ENCODE measurements around the gene TMEM18. TPM values are rescaled to one million over a fixed set of nuclear protein-coding genes. Genes with fewer than 3 reads are reported as not detected.

The TMEM18 gene
- total RNA-seq, 2 experiments from 2014 or later, result 32.6 to 34.5 TPM

DNA sequence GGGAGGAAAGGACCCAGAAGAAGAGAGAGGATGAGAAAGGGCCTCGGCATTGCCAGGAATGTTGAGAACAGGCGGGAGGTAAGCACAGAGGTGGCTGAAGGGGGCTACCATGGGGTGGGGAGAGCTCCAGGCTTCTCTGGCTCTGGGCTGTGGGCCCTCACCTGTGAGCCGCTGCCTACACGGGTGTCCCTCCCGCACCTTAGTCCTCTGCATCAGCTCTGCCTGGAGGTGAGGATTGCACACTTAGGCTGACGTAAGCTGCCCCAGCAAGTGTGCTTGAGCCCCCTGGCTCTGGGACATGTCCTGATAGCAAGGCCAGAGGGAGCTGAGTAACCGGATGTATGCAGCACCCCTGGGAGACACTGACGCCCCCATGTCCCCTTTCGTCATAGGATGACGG, 33.9 kb downstream of the TMEM18 start:
- Mint-ChIP-seq H3K4me3 (no peak overlapping the region), H3K36me3 (no peaks in the 10 kb centered on the region), H3K9me3 (no peaks in the 10 kb centered on the region), H3K27ac (no peak overlapping the region), H3K27me3 (peaks cover 2% of the 10 kb centered on the region), H3K4me1 (no peaks in the 10 kb centered on the region)
- DNase-seq, result no peak

GRCh38 chr2:641872-642815, 35.1 kb downstream of the TMEM18 start:
- Mint-ChIP-seq H3K27ac (no peak overlapping the region), H3K27me3 (peaks cover 2% of the 10 kb centered on the region), H3K36me3 (no peaks in the 10 kb centered on the region), H3K9me3 (no peaks in the 10 kb centered on the region), H3K4me3 (no peak overlapping the region), H3K4me1 (peaks cover under 1% of the 10 kb centered on the region)
- DNase-seq, result no peak

DNA sequence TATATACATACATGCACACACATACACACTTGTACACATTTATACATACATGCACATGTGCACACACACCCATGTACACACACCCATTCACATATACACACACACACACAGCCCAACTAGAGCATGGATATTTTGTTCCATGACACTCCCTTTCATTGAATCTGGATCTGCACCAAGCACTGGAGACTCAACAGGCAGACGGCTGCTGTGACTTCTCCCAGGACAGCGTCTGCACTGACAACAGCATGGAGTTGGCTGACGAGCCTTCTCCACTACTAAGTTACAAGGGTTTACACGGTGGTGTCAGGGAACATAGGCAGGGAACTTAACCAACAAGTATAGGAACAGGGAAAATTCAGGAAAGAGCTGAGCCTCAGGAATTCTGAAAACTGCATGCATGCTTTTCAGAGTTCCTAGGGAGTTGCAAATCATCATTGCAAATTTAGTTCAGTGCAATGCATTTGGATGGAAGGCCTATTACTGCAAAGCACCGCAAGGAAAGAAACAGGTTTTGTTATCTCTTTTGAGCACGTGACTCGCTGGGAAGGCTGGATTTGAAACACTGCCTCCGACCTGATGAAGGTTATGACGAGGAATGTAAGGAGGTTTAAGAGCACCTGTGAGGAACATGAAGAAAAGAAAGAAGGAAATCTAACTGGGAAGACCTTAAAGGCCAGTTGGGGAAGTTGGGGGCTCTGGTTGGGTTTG, 35.9 kb downstream of the TMEM18 start:
- DNase-seq, result no peak
- Mint-ChIP-seq H3K9me3 (no peaks in the 10 kb centered on the region), H3K4me1 (peaks cover 2% of the 10 kb centered on the region), H3K27ac (no peak overlapping the region), H3K27me3 (peaks cover 2% of the 10 kb centered on the region), H3K36me3 (no peaks in the 10 kb centered on the region), H3K4me3 (no peak overlapping the region)

DNA sequence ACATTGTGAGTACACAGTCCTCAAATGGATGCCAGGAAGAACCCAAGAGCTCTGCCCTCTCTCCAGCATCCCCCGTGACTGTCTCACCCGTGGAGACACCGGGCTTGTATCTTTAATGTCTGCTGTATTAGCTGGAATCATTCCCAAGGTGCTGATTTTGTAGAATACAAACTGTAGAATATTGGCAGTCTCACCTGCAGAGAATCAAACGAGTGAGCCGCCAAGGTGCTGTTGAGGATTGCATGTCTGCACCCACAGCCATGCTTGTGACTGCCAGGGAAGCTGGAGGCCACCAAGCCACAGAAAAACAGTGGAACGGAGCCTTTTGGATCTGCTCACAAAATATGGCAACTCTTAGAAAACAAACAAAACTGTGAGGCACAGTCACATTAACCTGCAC, 37.5 kb downstream of the TMEM18 start:
- Mint-ChIP-seq H3K27me3 (peaks cover 2% of the 10 kb centered on the region), H3K27ac (no peak overlapping the region), H3K4me1 (peaks cover 2% of the 10 kb centered on the region), H3K9me3 (no peaks in the 10 kb centered on the region), H3K36me3 (no peaks in the 10 kb centered on the region), H3K4me3 (no peak overlapping the region)
- no peak for DNase-seq

DNA sequence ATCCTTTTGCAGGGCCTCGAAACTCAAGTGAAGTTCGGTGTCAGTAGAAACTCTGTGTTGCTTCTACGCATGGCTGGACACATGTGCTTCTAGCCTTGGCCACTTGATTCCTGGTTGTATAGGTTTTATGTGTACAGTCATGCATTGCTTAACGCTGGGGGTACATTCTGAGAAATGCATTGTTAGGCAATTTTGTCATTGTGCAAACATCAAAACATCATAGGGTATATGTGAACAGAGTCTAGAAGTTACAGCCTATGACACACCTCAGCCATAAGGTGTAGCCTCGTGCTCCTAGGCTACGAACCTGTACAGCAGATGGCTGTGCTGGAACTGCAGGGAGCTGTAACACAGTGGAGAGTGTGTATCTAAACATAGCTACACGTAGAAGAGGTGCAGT, 39.4 kb downstream of the TMEM18 start:
- Mint-ChIP-seq H3K9me3 (no peaks in the 10 kb centered on the region), H3K27me3 (no peaks in the 10 kb centered on the region), H3K27ac (no peak overlapping the region), H3K4me3 (no peak overlapping the region), H3K4me1 (peaks cover 2% of the 10 kb centered on the region), H3K36me3 (no peaks in the 10 kb centered on the region)
- DNase-seq, result no peak

DNA sequence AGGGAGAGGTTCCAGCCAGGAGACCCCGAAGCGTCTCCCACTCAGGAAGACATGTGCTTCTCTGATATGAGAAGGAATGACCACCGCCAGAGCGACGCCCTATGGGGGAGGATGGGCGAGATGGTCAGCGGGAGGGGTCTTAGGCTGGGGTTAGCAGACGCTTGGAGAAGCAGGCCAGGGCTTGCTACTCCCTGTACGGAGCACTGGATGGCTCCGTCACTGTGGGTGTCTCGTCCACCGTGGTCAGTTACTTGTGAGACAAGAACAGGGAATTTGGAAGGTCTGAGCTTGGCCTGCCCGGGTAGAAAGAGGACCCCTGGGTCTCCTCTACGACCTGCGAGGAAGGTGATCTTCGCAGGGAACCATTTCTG, 39.8 kb downstream of the TMEM18 start:
- DNase-seq, result no peak
- no peaks in the 10 kb centered on the region for H3K27me3 Mint-ChIP-seq
- peaks cover 2% of the 10 kb centered on the region for H3K4me1 Mint-ChIP-seq
- H3K36me3 Mint-ChIP-seq, result no peaks in the 10 kb centered on the region
- H3K9me3 Mint-ChIP-seq, result no peaks in the 10 kb centered on the region
- H3K4me3 Mint-ChIP-seq, result no peak overlapping the region
- no peak overlapping the region for H3K27ac Mint-ChIP-seq

- Mint-ChIP-seq H3K4me1 (peaks cover 2% of the 10 kb centered on the region), H3K27me3 (no peaks in the 10 kb centered on the region), H3K4me3 (peak overlapping the region; percentile 60), H3K9me3 (no peaks in the 10 kb centered on the region), H3K36me3 (no peaks in the 10 kb centered on the region), H3K27ac (peak overlapping the region; percentile 43)
- DNase-seq, result peak; percentile 30
These were observed 40.4 kb downstream of the TMEM18 start for GRCh38 chr2:636641-637405.

GRCh38 chr2:635687-636621, 41.3 kb downstream of the TMEM18 start:
- no peaks in the 10 kb centered on the region for H3K27me3 Mint-ChIP-seq
- H3K27ac Mint-ChIP-seq, result no peak overlapping the region
- H3K9me3 Mint-ChIP-seq, result peaks cover 2% of the 10 kb centered on the region
- peaks cover 2% of the 10 kb centered on the region for H3K4me1 Mint-ChIP-seq
- DNase-seq, result no peak
- no peaks in the 10 kb centered on the region for H3K36me3 Mint-ChIP-seq
- H3K4me3 Mint-ChIP-seq, result no peak overlapping the region

- H3K9me3 Mint-ChIP-seq, result peaks cover 2% of the 10 kb centered on the region
- no peak overlapping the region for H3K4me3 Mint-ChIP-seq
- DNase-seq, result no peak
- H3K27ac Mint-ChIP-seq, result no peak overlapping the region
- H3K4me1 Mint-ChIP-seq, result peaks cover 2% of the 10 kb centered on the region
- H3K36me3 Mint-ChIP-seq, result no peaks in the 10 kb centered on the region
- no peaks in the 10 kb centered on the region for H3K27me3 Mint-ChIP-seq
These were observed 42.4 kb downstream of the TMEM18 start for GRCh38 chr2:634636-635388.

DNA sequence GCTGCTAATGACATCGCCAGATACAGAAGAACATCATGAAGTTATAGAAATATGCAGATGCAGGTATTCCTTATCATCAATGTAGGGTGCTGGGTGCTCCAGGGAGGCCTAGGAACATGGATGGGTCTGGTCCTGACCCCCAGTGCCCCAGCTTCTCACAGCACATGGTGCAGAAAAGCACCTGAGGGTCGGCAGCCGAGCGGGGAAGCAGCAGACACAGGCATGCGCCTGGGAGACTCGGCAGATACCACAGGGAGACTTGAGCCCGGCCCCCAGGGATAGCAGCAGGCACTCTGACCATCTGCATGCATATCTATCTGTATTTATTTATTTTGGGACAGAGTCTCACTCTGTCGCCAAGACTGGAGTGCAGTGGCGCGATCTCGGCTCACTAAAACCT, 43.2 kb downstream of the TMEM18 start:
- Mint-ChIP-seq H3K27ac (no peak overlapping the region), H3K36me3 (no peaks in the 10 kb centered on the region), H3K4me1 (peaks cover 2% of the 10 kb centered on the region), H3K9me3 (peaks cover 2% of the 10 kb centered on the region), H3K4me3 (no peak overlapping the region), H3K27me3 (no peaks in the 10 kb centered on the region)
- DNase-seq, result no peak

DNA sequence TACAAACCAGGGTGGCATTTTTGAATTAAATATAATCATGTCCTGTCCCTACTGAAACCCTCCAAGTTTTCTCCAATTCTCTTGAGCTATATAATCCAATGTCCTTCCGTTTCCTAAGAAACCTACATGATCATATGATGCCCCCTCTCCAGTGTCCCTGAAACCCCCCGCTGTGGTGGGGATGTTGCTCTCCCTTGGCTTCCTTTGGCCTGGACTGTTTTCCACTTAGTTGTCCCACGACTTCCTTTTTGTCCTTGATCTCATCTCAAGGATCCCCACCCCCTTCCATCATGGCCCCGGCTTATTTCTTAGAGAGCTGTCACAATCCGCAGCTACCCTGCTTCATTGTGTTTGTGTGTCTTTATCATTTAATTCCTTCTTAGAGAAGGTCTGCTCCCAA, 43.8 kb downstream of the TMEM18 start:
- Mint-ChIP-seq H3K9me3 (peaks cover 2% of the 10 kb centered on the region), H3K27me3 (peaks cover under 1% of the 10 kb centered on the region), H3K4me3 (no peak overlapping the region), H3K36me3 (no peaks in the 10 kb centered on the region), H3K4me1 (peaks cover 2% of the 10 kb centered on the region), H3K27ac (no peak overlapping the region)
- no peak for DNase-seq

- H3K27ac Mint-ChIP-seq, result no peak overlapping the region
- peaks cover 2% of the 10 kb centered on the region for H3K4me1 Mint-ChIP-seq
- H3K36me3 Mint-ChIP-seq, result no peaks in the 10 kb centered on the region
- peaks cover 2% of the 10 kb centered on the region for H3K9me3 Mint-ChIP-seq
- peaks cover 5% of the 10 kb centered on the region for H3K27me3 Mint-ChIP-seq
- no peak for DNase-seq
- no peak overlapping the region for H3K4me3 Mint-ChIP-seq
These were observed 44.7 kb downstream of the TMEM18 start for GRCh38 chr2:632471-632870.

DNA sequence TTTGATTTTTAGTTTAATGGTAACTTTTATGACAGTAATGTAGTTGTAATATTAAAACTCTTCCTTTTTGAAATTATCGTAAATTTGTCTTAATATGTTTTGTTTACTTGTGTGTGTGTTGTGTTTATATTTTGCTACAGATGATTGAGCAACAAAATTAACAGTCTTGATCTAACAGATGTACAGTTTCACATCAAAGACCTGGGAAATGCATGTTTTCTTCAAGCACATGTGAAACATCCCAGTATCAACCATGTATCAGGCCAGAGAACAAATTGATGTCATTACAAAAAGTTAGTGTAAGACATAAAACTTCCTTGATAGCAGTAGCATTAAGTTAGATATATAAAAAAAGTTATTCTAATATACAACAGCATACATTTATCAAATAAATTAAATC, 45.5 kb downstream of the TMEM18 start:
- Mint-ChIP-seq H3K27ac (no peak overlapping the region), H3K36me3 (no peaks in the 10 kb centered on the region), H3K9me3 (peaks cover 2% of the 10 kb centered on the region)

More for the DNA sequence above, 45.5 kb downstream of the TMEM18 start:
- H3K4me3 Mint-ChIP-seq, result no peak overlapping the region
- no peak for DNase-seq
- H3K27me3 Mint-ChIP-seq, result peaks cover 9% of the 10 kb centered on the region
- no peaks in the 10 kb centered on the region for H3K4me1 Mint-ChIP-seq
